ENCODE measurements around the gene SGMS2.

The SGMS2 gene

GRCh38 chr4:107908377-107908776 is 83.6 kb downstream of the SGMS2 start:
- ChIA-PET CTCF (interaction anchor here (2.4 kb wide), 1 partner anchor 150 kb away, joined by 10 read pairs; no protein-coding TSS in a partner anchor), POLR2A (no interaction called here)
- H3K9me3 ChIP-seq (ENCODE audit: control insufficient read depth, insufficient read depth, low read depth, low read length), result no peaks in the 10 kb centered on the region
- no peak overlapping the region for H3K4me3 ChIP-seq (ENCODE audit: low read depth, low read length)
- no peak overlapping the region for H3K27ac ChIP-seq (ENCODE audit: extremely low read depth, low read depth, low read length)
- TF ChIP-seq ZNF488 (tag by site-specific recombination; IDR thresholded peaks at IDR 0.05) (no peak), AEBP2 (tag by site-specific recombination; IDR thresholded peaks at IDR 0.05; ENCODE audit: borderline replicate concordance) (no peak), ZNF791 (tag by site-specific recombination; IDR thresholded peaks at IDR 0.05) (no peak), ZSCAN16 (tag by site-specific recombination; IDR thresholded peaks at IDR 0.05) (no peak), ZNF626 (tag by site-specific recombination; IDR thresholded peaks at IDR 0.05) (no peak), ZNF280C (tag by site-specific recombination; IDR thresholded peaks at IDR 0.05) (no peak), KLF17 (tag by site-specific recombination; IDR thresholded peaks at IDR 0.05) (no peak), PRDM6 (tag by site-specific recombination; IDR thresholded peaks at IDR 0.05) (no peak), OSR2 (tag by site-specific recombination; IDR thresholded peaks at IDR 0.05) (no peak), ELK4 (IDR thresholded peaks at IDR 0.05; ENCODE audit: borderline replicate concordance, low read depth, low read length) (no peak)
- H3K36me3 ChIP-seq (ENCODE audit: control insufficient read depth in 2 of 2, insufficient read depth in 1 of 2, low read length in 2 of 2), result peaks cover 0 to 32% of the 10 kb centered on the region in 2 experiments; a peak in 2 of 3 replicates
- H3K4me1 ChIP-seq (ENCODE audit: control insufficient read depth, insufficient read depth, low read length), result no peaks in the 10 kb centered on the region

- Histone ChIP-seq H3K4me1 (ENCODE audit: control insufficient read depth, insufficient read depth, low read length) (no peaks in the 10 kb centered on the region), H3K9me3 (ENCODE audit: control insufficient read depth, insufficient read depth, low read depth, low read length) (no peaks in the 10 kb centered on the region), H3K27ac (ENCODE audit: extremely low read depth, low read depth, low read length) (no peak overlapping the region), H3K36me3 (ENCODE audit: control insufficient read depth in 2 of 2, insufficient read depth in 1 of 2, low read length in 2 of 2) (peaks cover 0 to 20% of the 10 kb centered on the region in 2 experiments; a peak in 2 of 3 replicates), H3K4me3 (ENCODE audit: low read depth, low read length) (no peak overlapping the region)
- CTCF ChIA-PET, result interaction anchor here (0.6 to 2.4 kb wide), 17 partner anchors 9 to 379 kb away, joined by 3 to 48 read pairs (median 4); no protein-coding TSS in a partner anchor
- POLR2A ChIA-PET, result no interaction called here
- TF ChIP-seq ZNF501 (tag by site-specific recombination; IDR thresholded peaks at IDR 0.05) (0 out of 2 replicates have a peak, but pooled peaks have one; percentile 39), MZF1 (tag by site-specific recombination; IDR thresholded peaks at IDR 0.05; ENCODE audit: borderline replicate concordance) (no peak), GLIS1 (tag by site-specific recombination; IDR thresholded peaks at IDR 0.05) (no peak), CTCF (tag by site-specific recombination; IDR thresholded peaks at IDR 0.05) (peak; percentile 39; the same call in 1 of the 2 replicates), ZNF518A (tag by site-specific recombination; conservative IDR thresholded peaks at IDR 0.05; ENCODE audit: low read depth) (no peak), ZNF394 (tag by site-specific recombination; IDR thresholded peaks at IDR 0.05; ENCODE audit: borderline replicate concordance) (no peak), HOXA7 (CRISPR knock-in tag; IDR thresholded peaks at IDR 0.05; ENCODE audit: borderline replicate concordance) (no peak)
These were observed 88.7 kb downstream of the SGMS2 start for GRCh38 chr4:107913283-107913899.

Data from HEK293 (cell line).